GM19397 (cell line): ENCODE data around the gene XXYLT1.

Source experiments
- ATAC-seq: cut with Tn5 transposase; IDR thresholded peaks from one replicate; pipeline ENCODE4 v1.9.1; 2021; ENCODE audit warnings: mild to moderate bottlenecking, moderate library complexity; ENCODE audit not compliant: unreplicated experiment

The XXYLT1 gene

DNA sequence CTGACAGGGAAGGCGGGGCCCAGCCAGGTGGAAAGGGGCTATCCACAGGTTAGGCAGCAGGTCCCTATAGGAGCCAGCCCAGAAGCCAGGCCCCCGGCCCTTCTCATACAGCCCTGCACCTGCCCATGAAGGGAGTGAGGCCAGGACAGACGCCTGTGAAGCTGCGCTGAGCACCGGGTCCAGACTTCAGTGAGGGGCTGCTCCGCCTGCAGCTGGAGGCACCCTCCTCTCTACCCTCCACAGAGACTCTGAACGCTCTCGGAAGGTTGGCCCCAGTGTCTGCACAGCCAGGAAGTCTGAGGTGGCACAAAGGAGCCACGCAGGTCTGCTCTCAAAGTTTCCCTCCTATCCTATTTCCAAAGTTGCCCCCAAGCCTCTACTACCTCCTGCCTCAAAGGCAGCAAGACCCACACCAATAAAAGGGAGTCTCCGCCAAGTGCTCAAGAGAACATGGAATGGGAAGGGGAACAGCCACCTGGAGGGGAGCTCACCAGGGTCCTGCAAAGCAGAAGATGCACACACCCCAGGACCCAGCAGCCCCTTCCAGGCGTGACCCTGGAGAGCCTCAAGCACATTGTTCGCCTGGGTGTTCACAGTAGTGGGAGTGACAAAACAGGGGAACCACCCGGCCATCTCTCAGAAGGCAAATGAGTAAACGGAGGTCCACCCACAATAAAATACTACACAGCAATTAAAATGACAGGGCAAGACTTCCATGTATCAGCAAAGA lies 19.5 kb downstream of the XXYLT1 start:
- no peak for ATAC-seq

DNA sequence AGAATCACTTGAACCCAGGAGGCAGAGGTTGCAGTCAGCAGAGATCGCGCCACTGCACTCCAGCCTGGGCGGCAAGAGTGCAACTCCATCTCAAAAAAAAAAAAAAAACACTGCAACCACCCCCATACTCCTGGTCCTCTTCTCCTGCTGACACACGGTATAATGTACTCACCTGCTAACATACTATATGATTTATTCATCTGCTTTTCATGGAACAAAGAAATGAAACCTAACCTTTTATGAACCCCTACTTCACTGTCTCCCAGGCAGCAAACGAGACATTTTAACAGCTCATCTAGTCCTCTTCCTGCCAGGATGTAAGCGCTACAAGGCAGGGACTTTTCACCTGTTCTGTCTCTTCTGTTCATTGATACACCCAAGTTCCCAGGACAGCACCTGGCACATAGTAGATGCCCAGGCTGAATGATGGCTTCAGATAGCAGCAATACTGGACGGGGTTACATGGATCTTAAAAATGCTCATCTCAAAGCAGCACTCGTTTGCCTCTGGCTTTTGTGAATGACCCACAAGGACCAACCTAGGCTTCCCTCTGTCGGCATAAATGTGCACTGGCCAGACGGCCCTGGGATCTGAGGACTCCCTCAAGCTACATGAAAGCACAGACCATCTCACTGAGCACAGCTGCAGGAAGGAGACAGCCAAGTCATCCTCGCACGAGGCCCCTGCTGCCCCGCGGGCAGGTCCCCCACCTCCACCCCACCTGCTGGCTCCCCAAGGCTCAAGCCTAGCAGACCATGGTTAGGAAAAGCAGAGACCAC lies 20.3 kb downstream of the XXYLT1 start:
- ATAC-seq: no peak

DNA sequence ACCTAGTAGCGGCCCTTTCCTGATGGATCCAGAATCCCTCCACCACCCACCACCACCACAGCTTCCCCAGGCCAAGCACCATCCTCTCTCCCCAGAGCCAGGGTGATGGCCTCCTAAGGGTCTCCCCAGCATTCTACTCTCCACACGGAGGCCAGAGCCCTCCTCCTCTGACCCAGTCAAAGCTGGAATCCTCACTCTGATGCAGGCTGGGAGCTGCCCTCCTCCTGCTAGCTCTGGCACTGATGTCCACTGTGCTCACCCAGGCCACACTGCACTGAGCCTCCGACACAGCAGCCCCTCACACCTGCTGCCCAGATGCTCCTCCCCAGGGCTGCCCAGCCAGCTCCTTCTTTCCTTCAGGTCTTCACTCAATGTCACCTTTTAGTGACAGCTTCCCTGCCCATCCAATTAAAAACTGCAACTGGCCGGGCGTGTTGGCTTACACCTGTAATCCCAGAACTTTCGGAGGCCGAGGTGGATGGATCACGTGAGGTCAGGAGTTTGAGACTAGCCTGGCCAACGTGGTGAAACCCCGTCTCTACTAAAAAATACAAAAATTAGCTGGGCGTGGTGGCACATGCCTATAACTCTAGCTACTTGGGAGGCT lies 21.0 kb downstream of the XXYLT1 start:
- ATAC-seq: no peak

DNA sequence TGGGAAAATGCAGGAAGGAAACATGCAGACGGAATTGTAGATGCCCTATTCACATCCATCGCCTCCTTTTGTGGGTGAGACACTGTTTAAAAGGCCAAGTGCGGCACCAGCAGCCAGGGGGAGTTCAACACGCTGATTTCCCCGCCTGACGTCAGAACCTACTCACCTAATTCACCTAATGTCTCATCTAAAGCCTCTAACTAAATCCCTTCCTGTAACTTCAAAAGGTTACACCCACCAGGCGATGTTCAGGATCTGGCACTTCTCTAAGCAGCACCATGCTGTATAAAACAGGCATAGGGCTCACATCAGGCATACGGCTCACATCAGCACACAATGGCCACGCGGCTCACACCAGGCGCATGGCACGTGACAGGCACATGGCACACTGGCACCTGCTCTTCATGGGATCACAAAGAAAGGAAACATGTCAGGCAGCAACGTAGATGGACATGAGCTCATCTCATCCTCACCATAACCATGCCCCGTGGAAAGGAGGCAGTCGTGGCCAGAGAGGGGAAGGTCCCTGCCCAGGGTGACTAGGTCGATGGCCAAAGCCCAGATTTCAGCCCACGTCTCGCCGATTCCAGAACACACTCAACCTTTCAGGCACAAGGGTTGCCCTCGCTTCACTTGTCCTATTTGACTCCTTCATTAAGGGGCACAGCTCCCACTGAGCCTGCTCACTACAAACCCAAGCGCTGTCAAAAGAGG lies 21.7 kb downstream of the XXYLT1 start:
- ATAC-seq: no peak

DNA sequence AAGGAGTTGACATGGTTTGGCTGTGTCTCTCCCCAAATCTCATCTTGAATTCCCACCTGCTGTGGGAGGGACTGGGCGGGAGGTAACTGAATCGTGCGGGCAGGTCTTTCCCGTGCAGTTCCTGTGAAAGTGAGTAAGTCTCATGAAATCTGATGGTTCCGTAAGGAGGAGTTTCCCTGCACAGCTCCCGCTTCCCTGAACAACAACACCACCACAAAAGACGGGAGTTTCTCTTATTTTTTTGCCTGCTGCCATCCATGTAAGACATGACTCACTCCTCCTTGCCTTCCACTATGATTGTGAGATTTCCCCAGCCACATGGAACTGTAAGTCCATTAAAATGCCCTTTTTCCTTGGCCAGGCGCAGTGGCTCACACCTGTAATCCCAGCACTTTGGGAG lies 22.7 kb downstream of the XXYLT1 start:
- no peak for ATAC-seq

DNA sequence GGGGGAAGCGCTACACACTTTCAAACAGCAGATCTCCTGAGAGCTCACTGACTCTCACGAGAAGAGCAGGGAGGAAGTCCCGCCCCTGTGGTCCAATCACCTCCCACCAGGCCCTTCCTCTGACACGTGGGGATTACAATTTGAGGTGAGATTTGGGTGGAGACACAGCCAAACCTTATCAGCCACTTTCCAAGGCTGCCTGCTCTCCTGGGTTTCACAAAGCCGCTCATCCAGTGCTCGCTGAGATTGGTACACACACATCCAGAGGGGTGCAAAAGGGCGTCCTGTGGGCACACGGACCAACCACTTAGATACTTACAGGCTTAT lies 23.1 kb downstream of the XXYLT1 start:
- no peak for ATAC-seq

DNA sequence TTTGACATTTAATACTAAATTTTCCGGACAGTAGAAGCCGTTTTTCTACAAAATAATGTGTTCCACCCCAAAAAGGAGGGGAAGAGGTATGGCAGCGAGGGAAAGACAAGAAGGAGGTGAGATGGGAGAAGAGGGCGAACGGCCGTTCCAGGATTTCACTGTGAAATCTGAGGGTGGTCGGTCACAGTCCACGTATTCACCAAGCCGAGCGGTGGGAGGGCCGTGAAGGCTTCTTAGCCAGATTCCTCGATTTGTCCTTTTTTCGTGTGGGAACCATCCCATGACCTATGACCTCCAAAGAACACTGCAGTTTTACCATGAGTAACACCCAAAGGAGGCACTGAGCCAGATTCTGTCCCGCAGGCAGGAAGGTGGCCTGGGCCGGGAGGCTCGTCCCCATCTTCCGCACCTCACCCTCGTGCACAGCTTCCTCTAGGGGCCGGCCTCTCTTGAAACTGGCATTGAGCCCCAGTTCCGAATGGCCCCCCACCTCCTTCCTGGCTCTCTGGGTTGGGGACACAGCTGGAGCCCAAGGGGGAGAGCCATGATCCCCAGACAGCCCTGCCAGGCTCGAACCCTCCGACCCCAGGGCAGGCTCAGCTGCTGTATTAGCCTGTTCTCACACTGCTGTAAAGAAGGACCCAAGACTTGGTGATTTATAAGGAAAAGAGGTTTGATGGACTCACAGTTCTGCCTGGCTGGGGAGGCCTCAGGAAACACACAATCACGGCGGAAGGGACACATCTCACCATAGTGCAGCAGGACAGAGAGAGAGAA lies 23.7 kb downstream of the XXYLT1 start:
- ATAC-seq: no peak

DNA sequence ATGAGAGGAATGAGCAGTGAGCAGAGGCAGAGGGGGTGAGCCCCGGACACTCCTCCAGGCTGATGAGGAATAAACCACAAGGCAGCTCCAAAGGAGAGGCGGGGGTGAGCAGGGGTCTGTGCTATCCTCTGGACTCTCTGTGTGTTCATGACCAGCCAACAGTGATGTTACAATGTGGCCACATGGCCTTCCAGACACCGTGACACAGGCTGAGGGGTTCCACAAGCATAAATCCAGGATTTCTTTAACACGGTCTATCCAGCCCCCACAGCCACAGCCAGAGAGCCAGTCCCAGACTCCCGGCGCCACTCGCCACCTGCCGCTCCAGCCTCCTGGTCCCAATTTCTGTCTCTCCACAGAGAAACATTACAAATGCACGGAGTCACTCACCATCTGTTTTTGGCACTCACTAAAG lies 24.4 kb downstream of the XXYLT1 start:
- ATAC-seq: no peak

DNA sequence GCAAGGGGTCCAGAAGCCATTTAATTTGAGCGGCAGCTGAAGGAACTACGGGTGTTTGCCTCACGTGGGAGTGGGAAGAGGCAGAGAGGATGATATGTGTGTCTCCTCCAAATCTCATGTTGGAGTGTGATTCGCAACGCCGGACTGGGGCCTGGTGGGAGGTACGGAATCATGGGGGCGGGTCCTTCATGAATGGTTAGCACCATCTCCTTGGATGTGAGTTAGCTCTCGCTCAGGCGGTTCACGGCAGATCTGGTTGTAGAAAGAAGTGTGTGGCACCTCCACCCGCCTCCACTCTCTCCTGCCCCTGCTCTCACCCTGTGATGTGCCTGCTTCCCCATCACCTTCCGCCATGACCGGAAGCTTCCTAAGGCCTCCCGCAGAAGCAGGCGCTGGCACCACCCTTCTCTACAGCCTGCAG lies 25.4 kb downstream of the XXYLT1 start:
- no peak for ATAC-seq

DNA sequence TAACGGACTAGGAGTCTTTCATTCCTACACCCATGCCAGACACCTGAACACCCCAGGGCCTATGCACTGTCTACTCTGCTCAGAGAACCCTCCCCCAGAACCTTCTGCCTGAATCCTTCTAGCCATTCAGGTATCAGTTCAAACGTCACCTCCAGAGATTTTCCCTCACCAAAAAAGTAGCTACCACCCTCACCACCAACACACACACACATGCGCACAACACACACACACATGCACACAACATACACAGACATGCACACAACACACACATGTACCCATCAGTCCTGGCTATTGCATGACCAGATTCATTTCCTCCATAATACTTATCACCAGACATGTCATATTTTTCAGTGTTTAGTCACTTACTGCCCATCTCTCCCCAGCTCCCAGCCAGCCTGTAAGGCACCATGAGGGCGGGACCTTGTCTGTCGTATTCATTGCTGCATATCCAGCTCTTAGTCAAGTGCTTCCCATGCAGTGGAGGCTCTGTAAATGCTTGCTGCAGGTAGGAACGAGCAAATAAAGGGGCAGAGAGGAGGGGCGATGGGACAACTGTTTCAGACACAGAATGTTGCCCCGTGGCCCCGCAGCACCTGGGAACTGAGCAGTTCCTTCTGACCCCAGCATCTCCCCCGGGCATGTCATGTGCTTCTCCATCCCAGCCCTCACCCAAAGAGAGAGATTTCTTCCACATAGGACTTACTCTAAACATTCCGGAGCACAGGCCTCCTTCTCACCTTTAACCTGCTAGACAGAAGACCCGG lies 29.2 kb downstream of the XXYLT1 start:
- no peak for ATAC-seq

DNA sequence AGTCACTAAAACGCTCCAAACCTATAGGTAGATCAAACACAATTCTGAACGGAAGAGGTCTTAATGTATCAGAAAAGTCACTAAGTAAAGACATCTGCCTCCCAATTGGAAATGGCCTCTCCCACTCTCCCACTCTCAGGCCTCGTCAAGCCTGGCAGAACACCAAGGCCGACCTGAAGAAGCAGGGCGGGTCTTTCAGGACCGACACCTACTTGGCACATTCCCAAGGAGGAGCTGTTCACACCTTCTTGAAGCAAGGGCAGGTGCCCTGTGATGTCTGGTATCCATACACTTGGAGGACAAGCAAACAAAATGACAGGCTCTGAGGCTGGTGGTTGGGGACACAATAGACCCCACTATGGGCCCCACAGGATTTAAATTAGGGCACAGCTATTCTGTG lies 30.0 kb downstream of the XXYLT1 start:
- no peak for ATAC-seq

DNA sequence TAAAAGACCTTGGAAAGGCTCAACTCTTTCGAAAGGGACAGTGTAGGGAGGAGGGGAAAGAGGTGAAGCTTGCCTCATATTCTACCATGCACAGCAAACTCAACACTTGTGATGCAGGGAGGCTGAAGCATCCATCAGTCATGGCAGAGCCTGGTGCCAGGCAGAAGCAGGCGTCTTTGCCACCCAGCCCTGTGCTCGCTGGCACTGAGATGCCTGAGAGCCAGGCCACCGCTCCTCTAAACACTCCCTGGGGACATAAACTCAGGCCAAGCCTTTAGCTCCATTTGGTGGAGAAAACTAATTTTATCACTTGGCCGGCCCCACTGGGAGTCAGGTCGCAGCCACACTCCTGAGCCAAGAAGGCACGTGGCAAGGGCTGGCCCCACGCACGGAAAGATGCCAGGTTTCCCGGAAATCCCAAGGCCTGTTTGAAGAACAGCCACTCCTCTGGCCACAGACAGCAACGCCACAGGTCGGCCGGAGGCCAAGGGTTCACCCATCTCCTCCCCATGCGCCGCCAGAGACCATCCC lies 30.7 kb downstream of the XXYLT1 start:
- ATAC-seq: no peak

DNA sequence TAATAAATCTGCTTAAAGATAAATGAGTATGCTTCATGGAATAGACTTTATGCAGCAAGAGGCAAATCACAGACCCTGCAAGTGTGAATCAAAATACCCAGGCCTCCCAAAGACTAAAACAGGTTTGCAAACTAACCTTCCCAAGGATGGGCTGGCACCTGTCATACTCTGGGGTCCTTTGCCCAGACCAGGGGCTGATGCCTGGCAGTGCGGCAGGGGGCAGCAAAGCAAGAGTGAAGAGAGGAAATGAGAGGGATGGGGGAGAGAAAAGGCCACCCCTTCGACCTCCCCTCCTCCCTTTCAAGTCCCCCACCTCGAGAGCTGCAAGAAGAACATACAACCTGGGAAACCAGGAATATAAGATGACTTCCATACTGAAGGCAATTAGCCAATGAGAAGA lies 31.8 kb downstream of the XXYLT1 start:
- ATAC-seq: no peak

DNA sequence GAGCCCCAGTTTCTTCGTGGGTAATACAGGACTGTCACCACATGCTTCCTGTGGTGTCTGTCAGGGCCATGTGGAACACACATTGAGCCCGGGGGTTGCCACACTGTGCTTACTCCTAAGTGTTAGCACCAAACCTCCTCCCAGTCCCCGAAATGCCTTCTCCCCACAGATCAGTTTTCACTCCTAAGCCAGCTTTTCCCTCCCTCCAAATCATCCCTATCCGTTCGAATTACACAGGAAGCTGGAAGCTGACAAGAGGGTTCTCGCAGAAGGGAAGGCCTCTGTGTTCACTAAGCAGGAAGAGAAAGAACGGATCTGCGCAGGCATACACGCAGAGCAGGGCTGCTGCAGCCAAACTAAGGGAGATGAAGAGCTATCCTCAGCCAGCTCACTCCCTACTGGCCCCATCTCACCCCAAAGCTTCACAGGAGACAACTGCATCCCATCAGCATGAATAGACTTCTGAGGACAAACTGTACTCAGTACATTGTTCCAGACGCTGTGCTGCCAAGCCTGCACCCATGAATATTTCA lies 32.3 kb downstream of the XXYLT1 start:
- ATAC-seq: no peak

DNA sequence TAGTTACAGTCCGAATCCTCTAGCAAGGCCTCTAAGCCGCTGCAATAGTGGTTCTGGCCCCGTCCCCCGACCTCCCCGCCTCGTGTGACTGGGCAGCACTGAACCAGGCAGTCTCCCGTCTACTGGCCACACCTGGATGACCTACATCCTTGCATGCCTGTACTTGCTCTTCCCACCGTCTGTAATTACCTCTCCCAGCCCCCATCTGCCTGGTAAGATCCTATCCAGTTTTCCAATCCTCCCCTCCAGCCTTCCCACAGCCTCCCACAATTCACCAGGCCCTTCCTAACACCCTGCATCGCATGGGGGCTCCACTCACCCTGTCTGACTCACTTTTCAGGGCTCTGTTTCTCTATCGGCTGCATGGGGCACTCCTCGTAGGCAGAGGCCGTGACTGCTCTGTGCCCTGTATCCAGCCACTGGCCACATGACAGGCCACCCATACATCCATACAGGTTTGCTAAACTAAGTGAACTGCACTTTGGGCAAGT lies 32.8 kb downstream of the XXYLT1 start:
- ATAC-seq: no peak

DNA sequence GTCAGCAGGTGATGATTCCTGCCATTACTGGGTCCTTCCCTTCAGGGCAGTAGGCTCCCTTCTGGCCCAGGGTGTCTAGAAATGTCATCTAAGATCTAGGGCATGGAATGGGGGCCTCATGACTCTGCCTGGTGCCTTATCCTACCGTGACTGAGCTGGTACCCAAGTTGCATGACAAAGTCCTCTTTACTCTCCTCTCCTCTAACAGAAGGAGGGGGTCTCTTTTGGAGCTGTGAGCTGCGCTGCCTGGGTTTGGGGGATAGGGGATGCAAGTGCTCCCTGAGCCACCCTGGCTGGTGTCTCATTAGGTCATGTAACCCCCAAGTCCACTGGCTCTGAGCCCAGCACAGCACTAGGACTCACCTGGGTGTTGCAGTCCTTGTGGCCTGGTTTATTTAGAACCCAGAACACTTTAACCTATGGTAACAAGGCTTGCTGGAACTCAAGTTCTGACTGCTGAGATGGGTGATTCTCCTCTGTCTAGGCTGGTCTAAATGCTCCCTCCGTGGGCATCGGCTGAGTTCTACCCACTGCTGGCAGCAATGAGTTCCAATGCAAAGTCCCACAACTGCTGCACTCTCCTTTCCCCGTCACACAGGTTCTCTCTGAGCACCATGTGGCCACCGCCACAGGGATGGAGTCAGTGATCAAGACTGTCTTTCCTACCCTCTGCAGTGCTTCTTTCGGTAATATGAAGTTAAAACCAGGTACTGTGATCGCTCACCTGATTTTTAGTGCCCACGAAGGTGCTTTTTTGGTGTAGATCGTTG lies 34.0 kb downstream of the XXYLT1 start:
- ATAC-seq: no peak

DNA sequence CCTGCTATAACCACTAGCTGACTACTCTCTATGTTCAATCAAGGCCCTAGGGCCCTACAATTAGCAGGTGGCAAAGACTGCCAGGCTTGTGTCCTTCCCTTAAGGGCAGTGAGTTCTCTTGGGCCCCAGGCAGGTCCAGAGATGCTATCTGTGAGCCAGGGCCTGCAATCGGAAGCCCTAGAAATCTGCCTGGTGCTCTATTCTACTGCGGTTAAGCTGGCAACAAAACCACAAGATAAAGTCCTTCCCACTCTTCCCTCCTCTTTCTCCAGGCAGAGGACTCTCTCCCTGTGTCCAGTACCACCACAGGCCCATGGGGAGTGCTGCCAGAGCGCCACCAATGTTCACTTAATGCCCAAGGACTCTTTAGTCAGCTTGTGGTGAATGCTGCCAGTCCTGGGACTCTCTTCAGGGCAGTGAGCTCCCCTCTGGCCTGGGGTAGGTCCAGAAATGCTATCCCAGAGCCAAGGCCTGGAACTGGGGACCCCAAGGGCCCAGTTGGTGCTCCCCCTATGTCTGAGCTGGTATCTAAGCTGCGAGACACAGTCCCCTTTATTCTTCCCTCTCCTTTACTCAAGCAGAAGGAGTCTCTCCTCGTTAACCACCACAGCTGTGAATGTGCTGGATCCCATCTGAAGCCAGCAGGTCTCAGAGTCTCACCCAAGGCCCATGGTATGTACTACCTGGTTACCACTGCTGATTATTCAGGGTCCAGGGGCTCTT lies 34.7 kb downstream of the XXYLT1 start:
- no peak for ATAC-seq

DNA sequence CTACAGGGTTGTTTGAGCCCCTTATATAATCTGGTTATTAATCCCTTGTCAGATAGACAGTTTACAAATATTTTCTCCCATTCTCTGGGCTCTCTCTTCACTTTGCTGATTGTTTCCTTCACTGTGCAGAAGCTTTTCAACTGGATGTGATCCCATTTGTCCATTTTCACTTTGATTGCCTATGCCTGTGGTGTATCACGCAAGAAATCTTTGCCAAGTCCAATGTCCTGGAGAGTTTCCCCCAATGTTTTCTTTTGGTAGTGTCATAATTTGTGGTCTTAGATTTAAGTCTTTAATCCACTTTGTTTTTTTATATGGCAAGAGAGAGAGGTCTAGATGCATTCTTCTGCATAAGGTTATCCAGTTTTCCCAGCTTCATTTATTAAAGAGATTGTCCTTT lies 40.7 kb downstream of the XXYLT1 start:
- no peak for ATAC-seq
